Ovary (tissue), 9 donors: Measurements from ENCODE around the gene GPR132. TPM values are rescaled to one million over a fixed set of nuclear protein-coding genes. Genes with fewer than 3 reads are reported as not detected.

ENCODE experiments used
- DNase-seq, 5 donors: peaks; one replicate each; pipeline ENCODE4 v3.0.0-alpha.2; 2019 to 2020
- H3K27ac ChIP-seq, 2 donors: fragments of 200-600 bp; one replicate each; pipeline versions ENCODE4 v1.5.1 to v1.8.0; 2019 to 2022
- H3K27me3 ChIP-seq: fragments of 200-600 bp; one replicate; pipeline ENCODE4 v1.8.0; 2022
- H3K36me3 ChIP-seq: fragments of 200-600 bp; sonication (generic); one replicate; pipeline ENCODE4 v1.5.1; 2019
- H3K4me1 ChIP-seq: one replicate; pipeline ENCODE4 v1.8.1; 2013; ENCODE audit warnings: mild to moderate bottlenecking, moderate library complexity; ENCODE audit not compliant: insufficient read depth
- H3K4me3 ChIP-seq: fragments of 200-600 bp; sonication (generic); one replicate; pipeline ENCODE4 v1.5.1; 2017
- H3K9me3 ChIP-seq, 2 donors: fragments of 200-600 bp in 1 of 2; sonication (generic) in 1 of 2; one replicate each; pipeline versions ENCODE4 v1.5.1 to v1.8.1; 2013 to 2019; ENCODE audit warnings: mild to moderate bottlenecking in 1 of 2, moderate library complexity in 1 of 2
- EP300 ChIP-seq: sonication (generic); formaldehyde crosslinking; IDR thresholded peaks from one replicate; pipeline ENCODE4 v1.6.1; 2017; ENCODE audit warnings: antibody characterized with exemption
- POLR2A ChIP-seq: fragments of 450-650 bp; IDR thresholded peaks from one replicate; pipeline ENCODE4 v1.6.1; 2017; ENCODE audit warnings: antibody characterized with exemption, mild to moderate bottlenecking, moderate library complexity
- WGBS, 3 donors: extraction: QIAGEN DNeasy Blood & Tissue Kit in 1 of 3; methylation state at CpG; one replicate each; pipeline versions ENCODE4 v1.1.5 to v1.1.7; 2013 to 2017; 5-methylcytosine and 5-hydroxymethylcytosine counted together
- intact Hi-C, 4 donors: fragments of 100-400 bp; cut with DNase I; formaldehyde crosslinking; loops; one replicate each; pipeline versions ENCODE4 v1.11.0 to v1.15.1; 2022 to 2023
- polyA plus RNA-seq, 2 donors: library from polyadenylated mRNA; stranded (reverse); fragments of 200-250 nt in 1 of 2; fragments of 350-450 nt in 1 of 2; fragmentation: Illumina TruSeq in 1 of 2; extraction: RNeasy Lipid Tissue Mini Kit (QIAGEN cat#74804) in 1 of 2; gene quantifications; one replicate each; pipeline ENCODE4 v1.2.3, GENCODE V29; 2013 to 2014
- total RNA-seq, 7 donors: library from RNA; depleted of rRNA in 2 of 7; stranded (reverse); fragments of >200 nt in 2 of 7; fragmentation: NEBNext Ultra II Directional in 3 of 7; extraction: Animal tissue kit (Norgen Biotek cat#: 25700) in 3 of 7; gene quantifications; one replicate each; pipeline versions ENCODE4 v1.1.0 to v1.2.4, GENCODE V29; 2016 to 2023
- TF ChIP-seq, protein P1 (sequence below), 3 donors: fragments of 450-650 bp in 2 of 3; fragments of 200-600 bp in 1 of 3; IDR thresholded peaks; one replicate each; pipeline versions ENCODE4 v1.5.1 to v1.8.0; 2016 to 2022; ENCODE audit warnings: antibody characterized with exemption in 3 of 3, mild to moderate bottlenecking in 1 of 3
- donor health status: DM: no; HTN: no; CAD: no; lungs with moderate emphysema.
- donor health status: DM: no; HTN: no; CAD: no.
- donor health status: Bipolar disorder and iron deficiency.
- donor health status: DM: yes; HTN: yes; CAD: no.
- donor health status: DM: no; HTN: no; CAD: no.
- donor health status: DM: yes; HTN: yes; CAD: no.

GPR132 gene
- total and polyA plus RNA-seq, 9 donors: 0.27 to 2.0 (median 0.73) TPM

DNA sequence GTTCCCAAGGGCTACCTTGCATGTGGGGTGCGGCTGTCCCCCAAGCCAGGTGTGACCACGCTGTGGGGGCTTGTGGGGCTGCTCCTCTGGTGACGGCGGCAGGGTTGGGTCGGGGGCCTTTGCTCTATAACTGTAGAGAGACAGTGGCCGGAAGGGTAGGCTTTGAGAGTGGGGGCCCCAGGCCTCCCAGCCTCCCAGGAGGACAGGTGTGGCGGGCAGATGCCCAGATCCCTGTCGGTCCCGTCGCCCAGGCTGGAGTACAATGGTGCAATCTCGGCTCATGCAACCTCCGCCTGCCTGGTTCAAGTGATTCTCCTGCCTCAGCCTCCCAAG lies 2.7 kb upstream of the GPR132 start:
- intact Hi-C loops: no loop called here
- TF ChIP-seq EP300 (no peak), POLR2A (no peak)
- TF ChIP-seq, protein P1, sequence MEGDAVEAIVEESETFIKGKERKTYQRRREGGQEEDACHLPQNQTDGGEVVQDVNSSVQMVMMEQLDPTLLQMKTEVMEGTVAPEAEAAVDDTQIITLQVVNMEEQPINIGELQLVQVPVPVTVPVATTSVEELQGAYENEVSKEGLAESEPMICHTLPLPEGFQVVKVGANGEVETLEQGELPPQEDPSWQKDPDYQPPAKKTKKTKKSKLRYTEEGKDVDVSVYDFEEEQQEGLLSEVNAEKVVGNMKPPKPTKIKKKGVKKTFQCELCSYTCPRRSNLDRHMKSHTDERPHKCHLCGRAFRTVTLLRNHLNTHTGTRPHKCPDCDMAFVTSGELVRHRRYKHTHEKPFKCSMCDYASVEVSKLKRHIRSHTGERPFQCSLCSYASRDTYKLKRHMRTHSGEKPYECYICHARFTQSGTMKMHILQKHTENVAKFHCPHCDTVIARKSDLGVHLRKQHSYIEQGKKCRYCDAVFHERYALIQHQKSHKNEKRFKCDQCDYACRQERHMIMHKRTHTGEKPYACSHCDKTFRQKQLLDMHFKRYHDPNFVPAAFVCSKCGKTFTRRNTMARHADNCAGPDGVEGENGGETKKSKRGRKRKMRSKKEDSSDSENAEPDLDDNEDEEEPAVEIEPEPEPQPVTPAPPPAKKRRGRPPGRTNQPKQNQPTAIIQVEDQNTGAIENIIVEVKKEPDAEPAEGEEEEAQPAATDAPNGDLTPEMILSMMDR (IDR thresholded peaks at IDR 0.05): no peak
- WGBS, 3 donors: 93 to 99% (median 94%) methylated on average over 11 to 12 of the region's 12 CpGs
- H3K4me1 ChIP-seq: no peaks in the 10 kb centered on the region
- no peak for DNase-seq
- H3K27ac ChIP-seq: no peak overlapping the region
- no peaks in the 10 kb centered on the region for H3K27me3 ChIP-seq
- H3K4me3 ChIP-seq: no peak overlapping the region
- no peaks in the 10 kb centered on the region for H3K36me3 ChIP-seq
- H3K9me3 ChIP-seq: no peaks in the 10 kb centered on the region

DNA sequence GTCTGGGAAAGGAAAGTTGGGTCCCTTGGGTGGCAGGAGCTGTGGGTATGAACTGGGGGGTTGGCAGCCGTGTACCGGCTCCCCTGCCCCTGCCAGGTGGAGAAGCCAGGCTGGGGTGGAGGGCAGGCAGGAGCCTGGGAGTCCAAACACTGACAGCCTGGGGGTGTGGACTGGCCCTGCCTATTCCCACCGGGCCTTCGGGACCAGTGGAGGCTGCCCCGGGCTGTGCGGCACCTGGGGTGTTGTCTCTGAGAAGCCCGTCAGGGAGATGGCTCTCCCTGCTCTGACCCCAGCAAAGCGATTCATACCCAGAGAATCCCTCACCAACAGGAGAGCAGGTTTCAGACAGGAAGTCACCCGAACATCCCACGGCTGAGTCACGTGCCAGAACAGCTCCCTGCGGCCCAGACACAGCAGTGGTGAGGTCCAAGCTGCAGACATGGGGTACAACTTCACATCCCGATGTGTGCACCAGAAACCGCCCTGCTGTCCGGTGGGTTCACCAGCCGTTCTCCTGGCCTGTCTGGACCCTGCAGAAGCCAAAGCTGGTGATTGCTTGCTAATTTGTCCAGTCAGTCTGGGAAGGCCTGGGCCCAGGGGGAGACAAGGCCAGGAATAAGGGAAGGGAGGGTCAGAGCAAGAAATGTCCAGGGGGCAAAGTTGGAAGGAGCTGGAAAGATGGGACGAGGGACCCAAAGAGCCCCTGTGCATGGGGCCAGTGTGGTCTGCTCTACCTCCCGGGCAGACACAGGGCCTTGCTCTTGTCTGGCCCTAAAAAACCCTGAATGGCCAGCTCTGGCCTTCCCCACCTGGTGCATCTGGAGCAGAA lies 2.1 kb upstream of the GPR132 start:
- WGBS, 3 donors: 61 to 65% (median 63%) methylated on average over 18 of the region's 18 CpGs
- DNase-seq: no peak
- no peak overlapping the region for H3K27ac ChIP-seq
- H3K27me3 ChIP-seq: no peaks in the 10 kb centered on the region
- no peaks in the 10 kb centered on the region for H3K9me3 ChIP-seq
- no peak overlapping the region for H3K4me3 ChIP-seq
- H3K4me1 ChIP-seq: no peaks in the 10 kb centered on the region
- TF ChIP-seq POLR2A (no peak), EP300 (no peak)
- TF ChIP-seq, protein P1 (IDR thresholded peaks at IDR 0.05): no peak
- H3K36me3 ChIP-seq: no peaks in the 10 kb centered on the region
- intact Hi-C loops: no loop called here

DNA sequence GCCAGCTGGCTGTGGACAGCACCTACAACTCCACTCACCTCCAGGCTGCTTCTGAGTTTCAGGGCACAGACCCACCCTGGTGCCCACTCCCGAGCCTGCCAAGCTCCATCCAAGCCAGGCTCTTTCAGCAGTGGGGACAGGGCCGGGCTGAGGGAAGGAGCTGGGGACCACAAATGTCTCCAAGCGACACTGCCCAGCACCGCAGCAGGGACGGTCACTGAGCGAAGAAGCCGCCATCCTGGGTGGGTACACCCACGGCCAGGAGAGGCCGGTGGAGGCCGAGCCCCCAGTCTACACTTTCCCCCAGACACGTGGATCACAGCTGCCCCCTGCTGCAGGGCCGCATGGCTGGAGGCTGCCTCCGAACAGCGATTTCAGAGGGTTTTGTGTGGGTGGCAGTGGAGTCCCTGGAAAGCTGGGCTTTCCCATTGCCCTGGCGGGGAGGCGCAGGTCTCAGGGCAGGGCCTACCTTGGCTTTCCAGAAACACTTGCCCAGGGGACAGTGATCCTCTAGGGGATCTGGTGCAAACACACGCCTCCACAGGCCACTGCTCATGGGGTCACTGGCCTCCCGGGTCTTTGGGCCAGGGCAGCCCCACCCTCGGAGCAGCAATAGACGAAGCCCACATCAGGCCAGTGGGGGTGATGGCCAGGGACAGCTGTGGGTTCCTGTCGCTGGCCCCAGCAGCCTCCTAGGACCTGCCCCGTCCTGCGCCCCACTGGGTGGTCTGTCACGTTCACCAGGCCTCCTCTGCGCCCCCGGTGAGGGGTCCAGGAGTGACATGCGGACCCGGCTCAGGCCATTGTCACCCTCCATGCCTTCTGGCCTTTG lies 1.2 kb upstream of the GPR132 start:
- Histone ChIP-seq H3K9me3 (no peaks in the 10 kb centered on the region), H3K36me3 (no peaks in the 10 kb centered on the region), H3K27ac (no peak overlapping the region), H3K4me3 (no peak overlapping the region), H3K27me3 (no peaks in the 10 kb centered on the region), H3K4me1 (no peaks in the 10 kb centered on the region)
- intact Hi-C loops: no loop called here
- no peak for DNase-seq
- TF ChIP-seq POLR2A (no peak), EP300 (no peak)
- TF ChIP-seq, protein P1 (IDR thresholded peaks at IDR 0.05): no peak
- 76 to 78% (median 77%) methylated on average over 23 to 28 of the region's 28 CpGs for WGBS, 3 donors

DNA sequence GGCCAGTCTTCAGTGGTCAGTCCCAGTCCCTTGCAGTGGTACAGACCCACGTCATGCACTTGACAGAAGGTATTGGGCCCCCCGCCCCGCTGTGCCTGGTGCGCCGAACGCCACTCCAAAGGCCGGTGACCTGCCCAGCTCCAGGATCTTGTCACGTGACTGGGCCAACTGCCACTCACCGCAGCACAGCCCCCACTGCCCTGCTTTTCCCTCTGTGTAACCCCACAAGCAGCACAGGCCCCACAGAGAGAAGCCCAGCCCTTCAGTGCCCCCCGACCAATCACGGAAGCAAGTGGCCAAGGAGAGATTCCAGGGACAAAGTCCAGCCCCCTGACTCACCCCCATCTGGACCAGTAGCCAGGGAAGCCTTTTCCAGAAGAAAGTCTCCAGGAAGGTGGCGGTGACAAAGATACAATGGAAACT lies 498 bp downstream of the GPR132 start:
- WGBS, 3 donors: 62 to 73% (median 70%) methylated on average over 12 of the region's 12 CpGs
- TF ChIP-seq EP300: no peak
- TF ChIP-seq, protein P1 (IDR thresholded peaks at IDR 0.05): no peak
- TF ChIP-seq POLR2A: no peak
- H3K4me1 ChIP-seq: no peaks in the 10 kb centered on the region
- H3K27ac ChIP-seq: no peak overlapping the region
- H3K27me3 ChIP-seq: no peaks in the 10 kb centered on the region
- intact Hi-C loops: no loop called here
- no peak overlapping the region for H3K4me3 ChIP-seq
- no peak for DNase-seq
- no peaks in the 10 kb centered on the region for H3K9me3 ChIP-seq
- H3K36me3 ChIP-seq: no peaks in the 10 kb centered on the region
